Gastrocnemius medialis (tissue), 4 donors: ENCODE results near the gene CYP2R1. TPM values are rescaled to one million over a fixed set of nuclear protein-coding genes. Genes with fewer than 3 reads are reported as not detected.

Source experiments
- ATAC-seq, 2 donors: fragments of 150-250 bp; one replicate each; pipeline ENCODE4 v1.9.1; 2016
- DNase-seq, 2 donors: peaks; one replicate each; pipeline ENCODE4 v3.0.0-alpha.2; 2019
- H3K27ac ChIP-seq, 4 donors: fragments of 200-600 bp; sonication (generic); 1 replicate in 1 of 4; 2 replicates in 3 of 4; pipeline ENCODE4 v1.5.1; 2016 to 2018; ENCODE audit warnings: mild to moderate bottlenecking in 2 of 4, moderate library complexity in 1 of 4
- H3K27me3 ChIP-seq, 3 donors: fragments of 200-600 bp; sonication (generic) in 2 of 3; 1 replicate in 1 of 3; 2 replicates in 2 of 3; pipeline versions ENCODE4 v1.5.1 to v1.6.0; 2016 to 2019; ENCODE audit warnings: mild to moderate bottlenecking in 1 of 3, moderate library complexity in 1 of 3
- H3K36me3 ChIP-seq, 2 donors: fragments of 200-600 bp; sonication (generic) in 1 of 2; one replicate each; pipeline ENCODE4 v1.5.1; 2017 to 2018
- H3K4me1 ChIP-seq, 2 donors: fragments of 200-600 bp; sonication (generic) in 1 of 2; one replicate each; pipeline ENCODE4 v1.5.1; 2016 to 2017; ENCODE audit warnings: mild to moderate bottlenecking in 2 of 2
- H3K4me3 ChIP-seq, 4 donors: fragments of 200-600 bp; sonication (generic) in 3 of 4; 1 replicate in 1 of 4; 2 replicates in 3 of 4; pipeline ENCODE4 v1.5.1; 2016 to 2019; ENCODE audit warnings: mild to moderate bottlenecking in 2 of 4
- H3K9me3 ChIP-seq, 3 donors: fragments of 200-600 bp; sonication (generic) in 2 of 3; 1 replicate in 1 of 3; 2 replicates in 2 of 3; pipeline ENCODE4 v1.5.1; 2016 to 2019
- POLR2A ChIP-seq, 2 donors: fragments of 450-650 bp; IDR thresholded peaks; one replicate each; pipeline ENCODE4 v1.6.1; 2017; ENCODE audit warnings: antibody characterized with exemption in 2 of 2, mild to moderate bottlenecking in 2 of 2, moderate library complexity in 2 of 2
- in situ Hi-C, 4 donors: fragments of 200-750 bp; cut with MboI; loops; one replicate each; pipeline versions ENCODE4 v1.15.0 to v1.8.0; 2017; ENCODE audit warnings: low sequenced_read_pairs in 4 of 4
- intact Hi-C: fragments of 100-400 bp; cut with DNase I; formaldehyde crosslinking; loops from one replicate; pipeline ENCODE4 v1.15.1; 2023; ENCODE audit warnings: low total_unique reads
- total RNA-seq, 4 donors: library from RNA; depleted of rRNA; stranded (reverse); fragments of >200 nt; gene quantifications; one replicate each; pipeline versions ENCODE4 v1.1.0 to v1.2.3, GENCODE V29; 2016
- TF ChIP-seq, protein P1 (sequence below), 5 experiments: fragments of 450-650 bp in 3 of 5; fragments of 200-600 bp in 2 of 5; sonication (generic) in 2 of 5; IDR thresholded peaks in 4 of 5; conservative IDR thresholded peaks in 1 of 5; 1 replicate in 4 of 5; 2 replicates in 1 of 5; pipeline ENCODE4 v1.5.1; 2016 to 2019; ENCODE audit warnings: antibody characterized with exemption in 5 of 5, mild to moderate bottlenecking in 3 of 5, moderate library complexity in 3 of 5

CYP2R1 gene, protein sequence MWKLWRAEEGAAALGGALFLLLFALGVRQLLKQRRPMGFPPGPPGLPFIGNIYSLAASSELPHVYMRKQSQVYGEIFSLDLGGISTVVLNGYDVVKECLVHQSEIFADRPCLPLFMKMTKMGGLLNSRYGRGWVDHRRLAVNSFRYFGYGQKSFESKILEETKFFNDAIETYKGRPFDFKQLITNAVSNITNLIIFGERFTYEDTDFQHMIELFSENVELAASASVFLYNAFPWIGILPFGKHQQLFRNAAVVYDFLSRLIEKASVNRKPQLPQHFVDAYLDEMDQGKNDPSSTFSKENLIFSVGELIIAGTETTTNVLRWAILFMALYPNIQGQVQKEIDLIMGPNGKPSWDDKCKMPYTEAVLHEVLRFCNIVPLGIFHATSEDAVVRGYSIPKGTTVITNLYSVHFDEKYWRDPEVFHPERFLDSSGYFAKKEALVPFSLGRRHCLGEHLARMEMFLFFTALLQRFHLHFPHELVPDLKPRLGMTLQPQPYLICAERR
- 1 to 10 TPM; 4.6 to 9.2 (median 4.8) TPM for total RNA-seq

DNA sequence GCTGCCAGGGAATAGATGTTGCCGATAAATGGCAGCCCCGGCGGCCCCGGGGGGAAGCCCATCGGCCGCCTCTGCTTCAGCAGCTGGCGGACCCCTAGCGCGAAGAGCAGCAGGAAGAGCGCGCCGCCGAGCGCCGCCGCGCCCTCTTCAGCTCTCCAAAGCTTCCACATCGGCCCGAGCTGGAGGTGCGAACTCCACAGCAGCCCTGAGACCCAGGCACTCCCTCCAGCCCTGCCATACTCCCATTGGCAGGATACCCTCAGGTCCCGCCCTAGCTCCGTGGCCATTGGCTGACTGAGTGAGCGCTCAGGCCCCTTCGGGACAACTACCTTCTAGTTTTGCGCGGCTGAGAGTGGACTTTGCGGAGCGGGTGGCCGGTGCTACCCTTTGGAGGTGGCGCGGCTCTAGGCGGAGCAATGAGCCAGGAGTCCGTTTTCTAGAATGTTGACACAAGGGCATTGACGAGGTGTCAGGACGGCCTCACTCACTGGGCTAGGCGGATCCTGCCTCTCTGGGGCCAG lies at the start of gene CYP2R1:
Gene CYP2R1 (minus strand): TSS at position 196 of the 521 bp plus-strand sequence. CDS start 26 bp downstream, at position 170.
- peaks cover 9 to 21% of the 10 kb centered on the region in 2 donors for H3K4me1 ChIP-seq
- TF ChIP-seq, protein P1, sequence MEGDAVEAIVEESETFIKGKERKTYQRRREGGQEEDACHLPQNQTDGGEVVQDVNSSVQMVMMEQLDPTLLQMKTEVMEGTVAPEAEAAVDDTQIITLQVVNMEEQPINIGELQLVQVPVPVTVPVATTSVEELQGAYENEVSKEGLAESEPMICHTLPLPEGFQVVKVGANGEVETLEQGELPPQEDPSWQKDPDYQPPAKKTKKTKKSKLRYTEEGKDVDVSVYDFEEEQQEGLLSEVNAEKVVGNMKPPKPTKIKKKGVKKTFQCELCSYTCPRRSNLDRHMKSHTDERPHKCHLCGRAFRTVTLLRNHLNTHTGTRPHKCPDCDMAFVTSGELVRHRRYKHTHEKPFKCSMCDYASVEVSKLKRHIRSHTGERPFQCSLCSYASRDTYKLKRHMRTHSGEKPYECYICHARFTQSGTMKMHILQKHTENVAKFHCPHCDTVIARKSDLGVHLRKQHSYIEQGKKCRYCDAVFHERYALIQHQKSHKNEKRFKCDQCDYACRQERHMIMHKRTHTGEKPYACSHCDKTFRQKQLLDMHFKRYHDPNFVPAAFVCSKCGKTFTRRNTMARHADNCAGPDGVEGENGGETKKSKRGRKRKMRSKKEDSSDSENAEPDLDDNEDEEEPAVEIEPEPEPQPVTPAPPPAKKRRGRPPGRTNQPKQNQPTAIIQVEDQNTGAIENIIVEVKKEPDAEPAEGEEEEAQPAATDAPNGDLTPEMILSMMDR (IDR thresholded peaks at IDR 0.05 in 4 of 5, conservative IDR thresholded peaks at IDR 0.05 in 1 of 5), result no peak
- TF ChIP-seq POLR2A (IDR thresholded peaks at IDR 0.05), result peak in 1 of 2 donors; percentile 20
- DNase-seq, result peak; percentile 92 to 96
- no peaks in the 10 kb centered on the region for H3K9me3 ChIP-seq
- no peaks in the 10 kb centered on the region for H3K27me3 ChIP-seq
- intact Hi-C loops (loop anchor here (2.0 kb wide), 1 partner anchor 89 kb away; no protein-coding TSS in a partner anchor), in situ Hi-C loops (loop anchor here (10.0 to 25.0 kb wide), 3 partner anchors 355 to 380 kb away; partner anchors contain the start of gene PSMA1 (in 3 of the 4))
- peak within 1 kb of the TSS; percentile 87 to 94 (median 89) for H3K27ac ChIP-seq
- H3K36me3 ChIP-seq, result no peaks in the 10 kb centered on the region
- peak; percentile 95 to 96 for ATAC-seq
- H3K4me3 ChIP-seq, result peak within 1 kb of the TSS; percentile 75 to 97 (median 87)

DNA sequence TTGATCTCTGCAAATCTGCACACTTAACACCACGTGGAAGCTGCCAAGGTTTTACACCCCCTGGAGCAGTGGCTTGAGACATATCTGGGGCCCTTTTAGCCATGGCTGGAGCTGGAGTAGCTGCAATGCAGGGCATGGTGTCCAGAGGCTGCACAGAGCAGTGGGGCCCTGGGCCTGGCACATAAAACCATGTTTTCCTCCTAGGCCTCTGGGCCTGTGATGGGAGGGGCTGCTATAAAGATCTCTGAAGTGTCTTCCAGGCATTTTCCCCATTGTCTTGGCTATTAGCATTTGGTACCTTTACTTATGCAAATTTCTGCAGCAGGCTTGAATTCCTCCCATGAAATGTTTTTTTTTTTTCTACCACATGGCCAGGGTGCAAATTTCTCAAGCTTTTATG lies 46.9 kb upstream of the CYP2R1 start:
- in situ Hi-C loops, result no loop called here
- Histone ChIP-seq H3K27me3 (no peaks in the 10 kb centered on the region), H3K9me3 (no peaks in the 10 kb centered on the region), H3K4me1 (no peaks in the 10 kb centered on the region), H3K4me3 (no peak overlapping the region), H3K27ac (no peak overlapping the region), H3K36me3 (no peaks in the 10 kb centered on the region)
- no peak for DNase-seq
- ATAC-seq, result no peak
- TF ChIP-seq POLR2A (IDR thresholded peaks at IDR 0.05), result no peak
- TF ChIP-seq, protein P1 (IDR thresholded peaks at IDR 0.05 in 4 of 5, conservative IDR thresholded peaks at IDR 0.05 in 1 of 5), result no peak
- intact Hi-C loops, result no loop called here

DNA sequence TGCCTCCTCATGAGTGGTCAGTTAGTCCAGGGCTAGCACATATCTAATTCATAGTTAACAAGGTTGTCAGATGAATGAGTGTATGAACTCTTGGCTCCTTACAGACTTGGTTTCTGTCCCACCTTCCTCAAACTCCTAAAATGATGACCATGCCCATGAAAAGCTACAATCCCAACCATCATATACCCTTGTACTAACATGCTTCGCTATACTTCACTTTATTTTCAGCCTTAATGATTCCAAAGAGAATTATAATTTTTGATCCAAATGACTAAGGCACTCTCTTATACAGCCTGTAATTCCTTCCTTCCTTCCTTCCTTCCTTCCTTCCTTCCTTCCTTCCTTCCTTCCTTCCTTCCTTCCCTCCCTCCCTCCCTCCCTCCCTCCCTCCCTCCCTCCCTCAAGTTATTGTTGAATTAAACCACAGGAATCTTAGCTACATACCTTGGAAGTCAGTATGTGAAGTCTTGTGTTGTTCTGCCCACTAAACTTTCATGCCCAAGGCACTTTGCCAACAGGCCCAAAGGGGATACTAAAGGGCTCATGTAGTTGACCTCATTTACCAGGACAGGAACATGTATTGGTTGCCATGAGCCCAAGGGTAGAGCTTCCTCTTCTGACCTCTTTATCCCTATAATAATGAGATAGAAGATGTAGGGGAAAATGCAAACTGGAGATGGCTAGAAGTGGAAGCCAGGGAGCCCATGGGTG lies 42.8 kb upstream of the CYP2R1 start:
- intact Hi-C loops, result no loop called here
- Histone ChIP-seq H3K4me3 (no peak overlapping the region), H3K4me1 (no peaks in the 10 kb centered on the region), H3K27ac (no peak overlapping the region), H3K27me3 (no peaks in the 10 kb centered on the region), H3K9me3 (no peaks in the 10 kb centered on the region), H3K36me3 (no peaks in the 10 kb centered on the region)
- ATAC-seq (no peak), DNase-seq (no peak)
- no peak for TF ChIP-seq POLR2A (IDR thresholded peaks at IDR 0.05)
- TF ChIP-seq, protein P1 (IDR thresholded peaks at IDR 0.05 in 4 of 5, conservative IDR thresholded peaks at IDR 0.05 in 1 of 5), result no peak
- in situ Hi-C loops, result no loop called here

DNA sequence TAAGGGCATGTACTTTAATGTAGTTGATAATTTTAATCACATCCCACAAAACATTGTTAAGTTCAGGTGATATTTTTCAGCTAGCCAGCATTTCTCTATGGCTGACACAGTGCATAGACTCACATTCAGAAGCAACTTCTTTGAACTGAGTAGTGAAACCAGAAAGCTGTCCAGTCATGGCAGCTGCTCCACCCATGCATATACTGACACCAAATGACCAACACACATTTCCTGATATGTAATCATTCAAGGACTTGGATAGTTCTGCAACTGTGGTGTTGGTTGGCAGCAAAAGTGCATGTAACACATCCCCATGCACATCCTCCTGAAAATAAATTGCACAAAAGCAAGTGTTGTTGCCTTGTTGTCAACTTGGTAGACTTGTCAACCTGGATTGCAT lies 40.4 kb upstream of the CYP2R1 start:
- H3K9me3 ChIP-seq, result no peaks in the 10 kb centered on the region
- no peak for ATAC-seq
- DNase-seq, result no peak
- intact Hi-C loops (no loop called here), in situ Hi-C loops (no loop called here)
- no peaks in the 10 kb centered on the region for H3K36me3 ChIP-seq
- no peaks in the 10 kb centered on the region for H3K27me3 ChIP-seq
- H3K27ac ChIP-seq, result no peak overlapping the region
- H3K4me3 ChIP-seq, result no peak overlapping the region
- no peaks in the 10 kb centered on the region for H3K4me1 ChIP-seq
- TF ChIP-seq, protein P1 (IDR thresholded peaks at IDR 0.05 in 4 of 5, conservative IDR thresholded peaks at IDR 0.05 in 1 of 5), result no peak
- no peak for TF ChIP-seq POLR2A (IDR thresholded peaks at IDR 0.05)
